ENCODE measurements around the gene TIGD6.
A peak's percentile ranks its signal among the peaks of the same experiment; 100 is the strongest.

- TF ChIP-seq, protein P1, sequence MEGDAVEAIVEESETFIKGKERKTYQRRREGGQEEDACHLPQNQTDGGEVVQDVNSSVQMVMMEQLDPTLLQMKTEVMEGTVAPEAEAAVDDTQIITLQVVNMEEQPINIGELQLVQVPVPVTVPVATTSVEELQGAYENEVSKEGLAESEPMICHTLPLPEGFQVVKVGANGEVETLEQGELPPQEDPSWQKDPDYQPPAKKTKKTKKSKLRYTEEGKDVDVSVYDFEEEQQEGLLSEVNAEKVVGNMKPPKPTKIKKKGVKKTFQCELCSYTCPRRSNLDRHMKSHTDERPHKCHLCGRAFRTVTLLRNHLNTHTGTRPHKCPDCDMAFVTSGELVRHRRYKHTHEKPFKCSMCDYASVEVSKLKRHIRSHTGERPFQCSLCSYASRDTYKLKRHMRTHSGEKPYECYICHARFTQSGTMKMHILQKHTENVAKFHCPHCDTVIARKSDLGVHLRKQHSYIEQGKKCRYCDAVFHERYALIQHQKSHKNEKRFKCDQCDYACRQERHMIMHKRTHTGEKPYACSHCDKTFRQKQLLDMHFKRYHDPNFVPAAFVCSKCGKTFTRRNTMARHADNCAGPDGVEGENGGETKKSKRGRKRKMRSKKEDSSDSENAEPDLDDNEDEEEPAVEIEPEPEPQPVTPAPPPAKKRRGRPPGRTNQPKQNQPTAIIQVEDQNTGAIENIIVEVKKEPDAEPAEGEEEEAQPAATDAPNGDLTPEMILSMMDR (IDR thresholded peaks at IDR 0.05): peak in 1 of 5 experiments; percentile 17
- TF ChIP-seq POLR2A (IDR thresholded peaks at IDR 0.05): peak; percentile 87
- no peak for TF ChIP-seq EP300 (IDR thresholded peaks at IDR 0.05; ENCODE audit: low read depth)
Observed at GRCh38 chr5:150000256-150000989, at the start of gene TIGD6, which contains the start of gene HMGXB3.

All from transverse colon (tissue), 3 donors.